ENCODE measurements around the gene PDCD2L. TPM values are rescaled to one million over a fixed set of nuclear protein-coding genes. Genes with fewer than 3 reads are reported as not detected.

Gene PDCD2L
- polyA plus RNA-seq, 1 donor (not counting 4 experiments of a cell fraction or from before 2014, with no cell fraction given) = 23.8 TPM

DNA sequence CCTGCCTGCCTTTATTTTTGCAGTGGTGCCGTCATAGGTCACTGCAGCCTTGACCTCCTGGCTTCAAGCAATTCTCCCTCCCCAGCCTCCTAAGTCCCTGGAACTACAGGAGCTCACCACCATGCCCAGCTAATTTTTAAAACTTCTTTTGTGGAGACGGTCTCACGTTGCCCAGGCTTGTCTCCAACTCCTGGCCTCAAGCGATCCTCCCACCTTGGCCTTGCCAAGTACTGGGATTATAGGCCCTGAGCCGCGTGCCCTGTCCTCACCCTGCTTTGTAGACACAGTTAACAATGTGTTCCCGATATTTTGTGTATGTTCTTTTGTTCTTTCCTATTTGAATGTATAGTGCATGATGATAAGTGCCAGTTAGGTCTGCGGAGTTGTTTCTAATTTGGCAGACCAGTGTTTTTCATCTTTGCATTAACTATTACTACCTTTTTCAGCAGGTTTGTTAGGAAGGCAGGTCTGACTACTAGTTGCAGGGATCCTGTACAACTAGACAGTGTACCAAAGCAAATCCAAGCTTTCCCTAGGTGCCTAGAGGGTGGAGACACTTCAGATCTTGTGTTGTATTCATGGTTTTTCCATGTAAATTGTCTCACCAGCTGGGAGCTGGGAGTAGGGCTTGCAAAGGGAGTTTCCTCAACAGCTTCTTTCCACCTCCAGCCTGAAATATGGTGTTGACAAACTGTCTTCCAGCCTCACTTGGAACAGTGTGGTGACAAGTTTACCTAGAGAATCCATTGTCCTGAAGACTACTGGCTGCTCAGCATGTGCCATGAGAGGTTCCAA is 67.9 kb downstream of the PDCD2L start:
- peaks cover 5 to 11% of the 10 kb centered on the region in 2 experiments for H3K36me3 ChIP-seq (ENCODE audit: control insufficient read depth in 2 of 2, extremely low read depth in 1 of 2, insufficient read depth in 2 of 2, low read length in 2 of 2)
- FAIRE-seq (peak; percentile 41), DNase-seq (ENCODE audit: low read depth, low spot score) (no peak)
- no peak overlapping the region for H3K27ac ChIP-seq (ENCODE audit: control insufficient read depth, insufficient read depth, low read length)
- H4K20me1 ChIP-seq (ENCODE audit: control insufficient read depth, extremely low read depth, insufficient read depth, low read length) = peaks cover 3% of the 10 kb centered on the region
- H3K9me1 ChIP-seq (ENCODE audit: control insufficient read depth, extremely low read depth, insufficient read depth, low read length) = no peaks in the 10 kb centered on the region
- dilution Hi-C loops (cut with MboI; ENCODE audit: extremely low pct_ligation_motif_present, low sequenced_read_pairs) = no loop called here
- no peaks in the 10 kb centered on the region for H3K27me3 ChIP-seq (ENCODE audit: control insufficient read depth, extremely low read depth, insufficient read depth, low read length)
- TF ChIP-seq EZH2 (IDR thresholded peaks at IDR 0.05; ENCODE audit: low read length) = no peak
- TF ChIP-seq, protein P1, sequence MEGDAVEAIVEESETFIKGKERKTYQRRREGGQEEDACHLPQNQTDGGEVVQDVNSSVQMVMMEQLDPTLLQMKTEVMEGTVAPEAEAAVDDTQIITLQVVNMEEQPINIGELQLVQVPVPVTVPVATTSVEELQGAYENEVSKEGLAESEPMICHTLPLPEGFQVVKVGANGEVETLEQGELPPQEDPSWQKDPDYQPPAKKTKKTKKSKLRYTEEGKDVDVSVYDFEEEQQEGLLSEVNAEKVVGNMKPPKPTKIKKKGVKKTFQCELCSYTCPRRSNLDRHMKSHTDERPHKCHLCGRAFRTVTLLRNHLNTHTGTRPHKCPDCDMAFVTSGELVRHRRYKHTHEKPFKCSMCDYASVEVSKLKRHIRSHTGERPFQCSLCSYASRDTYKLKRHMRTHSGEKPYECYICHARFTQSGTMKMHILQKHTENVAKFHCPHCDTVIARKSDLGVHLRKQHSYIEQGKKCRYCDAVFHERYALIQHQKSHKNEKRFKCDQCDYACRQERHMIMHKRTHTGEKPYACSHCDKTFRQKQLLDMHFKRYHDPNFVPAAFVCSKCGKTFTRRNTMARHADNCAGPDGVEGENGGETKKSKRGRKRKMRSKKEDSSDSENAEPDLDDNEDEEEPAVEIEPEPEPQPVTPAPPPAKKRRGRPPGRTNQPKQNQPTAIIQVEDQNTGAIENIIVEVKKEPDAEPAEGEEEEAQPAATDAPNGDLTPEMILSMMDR (optimal IDR thresholded peaks at IDR 0.05 in 1 of 3, IDR thresholded peaks at IDR 0.05 in 1 of 3, conservative IDR thresholded peaks at IDR 0.05 in 1 of 3; ENCODE audit: extremely low read depth in 1 of 3, insufficient read depth in 2 of 3, low read length in 3 of 3) = no peak
- H3K4me1 ChIP-seq (ENCODE audit: control insufficient read depth, extremely low read depth, insufficient read depth, low read length) = peaks cover 15% of the 10 kb centered on the region
- H2AFZ ChIP-seq (ENCODE audit: control insufficient read depth, low read length) = no peak overlapping the region
- no peaks in the 10 kb centered on the region for H3K9me3 ChIP-seq (ENCODE audit: control insufficient read depth, low read depth, low read length)
- no peak overlapping the region for H3K9ac ChIP-seq (ENCODE audit: control insufficient read depth, extremely low read depth, insufficient read depth, low read length)
- H3K4me3 ChIP-seq (ENCODE audit: control insufficient read depth in 2 of 3, extremely low read depth in 1 of 3, insufficient read depth in 2 of 3, low read depth in 1 of 3, low read length in 3 of 3) = no peak overlapping the region
- H3K4me2 ChIP-seq (ENCODE audit: control insufficient read depth, extremely low read depth, insufficient read depth, low read depth, low read length) = no peak overlapping the region
- no peaks in the 10 kb centered on the region for H3K79me2 ChIP-seq (ENCODE audit: control insufficient read depth, insufficient read depth, low read length)

- Histone ChIP-seq H3K27me3 (ENCODE audit: control insufficient read depth, extremely low read depth, insufficient read depth, low read length) (no peaks in the 10 kb centered on the region), H3K9ac (ENCODE audit: control insufficient read depth, extremely low read depth, insufficient read depth, low read length) (no peak overlapping the region), H3K9me3 (ENCODE audit: control insufficient read depth, low read depth, low read length) (no peaks in the 10 kb centered on the region), H3K27ac (ENCODE audit: control insufficient read depth, insufficient read depth, low read length) (no peak overlapping the region), H3K36me3 (ENCODE audit: control insufficient read depth in 2 of 2, extremely low read depth in 1 of 2, insufficient read depth in 2 of 2, low read length in 2 of 2) (peaks cover 3 to 8% of the 10 kb centered on the region in 2 experiments), H3K4me2 (ENCODE audit: control insufficient read depth, extremely low read depth, insufficient read depth, low read depth, low read length) (no peak overlapping the region), H3K4me3 (ENCODE audit: control insufficient read depth in 2 of 3, extremely low read depth in 1 of 3, insufficient read depth in 2 of 3, low read depth in 1 of 3, low read length in 3 of 3) (no peak overlapping the region), H4K20me1 (ENCODE audit: control insufficient read depth, extremely low read depth, insufficient read depth, low read length) (peaks cover 3% of the 10 kb centered on the region), H3K4me1 (ENCODE audit: control insufficient read depth, extremely low read depth, insufficient read depth, low read length) (peaks cover 15% of the 10 kb centered on the region), H2AFZ (ENCODE audit: control insufficient read depth, low read length) (no peak overlapping the region), H3K79me2 (ENCODE audit: control insufficient read depth, insufficient read depth, low read length) (no peaks in the 10 kb centered on the region), H3K9me1 (ENCODE audit: control insufficient read depth, extremely low read depth, insufficient read depth, low read length) (no peaks in the 10 kb centered on the region)
- dilution Hi-C loops (cut with MboI; ENCODE audit: extremely low pct_ligation_motif_present, low sequenced_read_pairs) = no loop called here
- FAIRE-seq (no peak), DNase-seq (ENCODE audit: low read depth, low spot score) (no peak)
- no peak for TF ChIP-seq EZH2 (IDR thresholded peaks at IDR 0.05; ENCODE audit: low read length)
- TF ChIP-seq, protein P1 (optimal IDR thresholded peaks at IDR 0.05 in 1 of 3, IDR thresholded peaks at IDR 0.05 in 1 of 3, conservative IDR thresholded peaks at IDR 0.05 in 1 of 3; ENCODE audit: extremely low read depth in 1 of 3, insufficient read depth in 2 of 3, low read length in 3 of 3) = no peak
Measured at GRCh38 chr19:34474233-34474989, 70.2 kb downstream of the PDCD2L start.
